DOHH2 (cell line): ENCODE results near the gene ZNRD2.
A peak's percentile ranks its signal among the peaks of the same experiment; 100 is the strongest.

Experiments
- H3F3A ChIP-seq: fragments of 200-600 bp; sonication (generic), shearing (Covaris generic); 2 replicates; pipeline ENCODE4 v1.6.0; 2016; ENCODE audit warnings: antibody characterized with exemption, mild to moderate bottlenecking; ENCODE audit not compliant: control insufficient read depth, insufficient read depth
- H3K27ac ChIP-seq: fragments of 200-600 bp; sonication (generic); 2 replicates; pipeline ENCODE4 v1.5.1; 2014; ENCODE audit warnings: low read depth, mild to moderate bottlenecking, low read length, moderate library complexity
- H3K27me3 ChIP-seq: fragments of 200-600 bp; sonication (generic); 2 replicates; pipeline ENCODE4 v1.6.1; 2014; ENCODE audit warnings: mild to moderate bottlenecking, low read length, mixed read lengths; ENCODE audit not compliant: control insufficient read depth
- H3K36me3 ChIP-seq: fragments of 200-600 bp; sonication (generic); 2 replicates; pipeline ENCODE4 v1.6.1; 2014; ENCODE audit warnings: mild to moderate bottlenecking, low read length, moderate library complexity, mixed read lengths; ENCODE audit not compliant: control insufficient read depth
- H3K4me1 ChIP-seq: fragments of 200-600 bp; sonication (generic); 2 replicates; pipeline ENCODE4 v1.6.1; 2014; ENCODE audit warnings: mild to moderate bottlenecking, low read length, mixed read lengths; ENCODE audit not compliant: control insufficient read depth
- H3K4me2 ChIP-seq: fragments of 200-600 bp; sonication (generic); 2 replicates; pipeline ENCODE4 v1.6.0; 2014; ENCODE audit warnings: mild to moderate bottlenecking, low read length, moderate library complexity
- H3K4me3 ChIP-seq: fragments of 200-600 bp; sonication (generic); 2 replicates; pipeline ENCODE4 v1.5.1; 2014; ENCODE audit warnings: mild to moderate bottlenecking, low read length, mixed read lengths
- H3K79me2 ChIP-seq: fragments of 200-600 bp; sonication (generic); 2 replicates; pipeline ENCODE4 v1.6.1; 2014; ENCODE audit warnings: mild to moderate bottlenecking, low read length, mixed read lengths; ENCODE audit not compliant: control insufficient read depth
- H3K9me2 ChIP-seq: fragments of 200-600 bp; sonication (generic); replicated peaks from 2 replicates; pipeline ENCODE4 v1.6.1; 2014; ENCODE audit warnings: mild to moderate bottlenecking, low read length, mixed read lengths; ENCODE audit not compliant: control insufficient read depth
- H3K9me3 ChIP-seq: fragments of 200-600 bp; sonication (generic); 2 replicates; pipeline ENCODE4 v1.6.1; 2014; ENCODE audit warnings: antibody characterized with exemption, low read length, mixed read lengths; ENCODE audit not compliant: control insufficient read depth, insufficient read depth
- H4K20me1 ChIP-seq: fragments of 200-600 bp; sonication (generic); 2 replicates; pipeline ENCODE4 v1.6.0; 2014; ENCODE audit warnings: low read depth, mild to moderate bottlenecking, antibody characterized with exemption, low read length, moderate library complexity; ENCODE audit not compliant: control insufficient read depth, insufficient read depth
- EZH2phosphoT487 ChIP-seq: fragments of 200-600 bp; sonication (generic); IDR thresholded peaks from 2 replicates; pipeline ENCODE4 v1.6.1; 2017; ENCODE audit warnings: borderline replicate concordance, mild to moderate bottlenecking, antibody characterized with exemption, low read length, moderate library complexity, mixed read lengths
- TF ChIP-seq, protein P1 (sequence below): fragments of 200-600 bp; sonication (generic); IDR thresholded peaks from one replicate; pipeline ENCODE4 v1.5.1; 2014; ENCODE audit warnings: antibody characterized with exemption, mild to moderate bottlenecking, low read depth, low read length; ENCODE audit not compliant: poor library complexity, severe bottlenecking

ZNRD2 gene

DNA sequence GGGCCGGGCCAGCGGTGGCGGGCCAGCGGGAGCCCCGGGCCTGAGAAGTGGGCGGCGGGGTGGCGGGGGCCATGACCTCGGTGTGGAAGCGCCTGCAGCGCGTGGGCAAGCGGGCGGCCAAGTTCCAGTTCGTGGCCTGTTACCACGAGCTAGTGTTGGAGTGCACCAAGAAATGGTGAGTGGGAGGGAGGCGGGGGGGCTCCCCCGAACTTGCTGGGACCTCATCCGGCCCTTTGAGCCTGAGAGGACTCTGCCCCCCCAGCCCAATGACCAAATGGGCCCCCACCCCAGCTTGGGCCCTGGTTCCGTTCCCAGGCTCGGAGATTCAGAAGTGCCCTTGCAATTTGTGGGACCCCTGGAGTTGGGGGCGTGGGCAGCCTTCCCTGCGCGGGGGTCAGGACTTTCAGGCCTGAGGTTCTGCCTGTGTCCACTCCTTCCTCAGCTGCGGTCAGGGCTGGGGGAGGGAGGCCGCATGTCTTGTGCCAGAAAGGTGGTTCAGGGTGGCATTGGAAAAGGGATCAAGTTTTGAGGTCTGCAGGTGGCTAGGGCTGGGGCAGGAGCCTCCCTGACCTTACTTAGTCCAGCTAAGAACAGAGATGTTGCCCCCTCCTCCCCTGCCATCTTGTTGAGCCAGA is 6.1 kb downstream of the ZNRD2 start:
- peak overlapping the region; percentile 87 for H3K4me2 ChIP-seq
- H3K36me3 ChIP-seq, result peaks cover 18% of the 10 kb centered on the region
- H3F3A ChIP-seq, result peaks cover 20% of the 10 kb centered on the region
- peak overlapping the region; percentile 35 for H3K27ac ChIP-seq
- no peaks in the 10 kb centered on the region for H3K9me2 ChIP-seq
- peaks cover 32% of the 10 kb centered on the region for H3K79me2 ChIP-seq
- TF ChIP-seq EZH2phosphoT487, result no peak
- peak overlapping the region; percentile 86 for H3K4me3 ChIP-seq
- H4K20me1 ChIP-seq, result 0 out of 2 replicates have a peak, but pooled peaks cover 2% of the 10 kb centered on the region
- peaks cover 51% of the 10 kb centered on the region for H3K4me1 ChIP-seq
- no peaks in the 10 kb centered on the region for H3K9me3 ChIP-seq
- H3K27me3 ChIP-seq, result no peaks in the 10 kb centered on the region

DNA sequence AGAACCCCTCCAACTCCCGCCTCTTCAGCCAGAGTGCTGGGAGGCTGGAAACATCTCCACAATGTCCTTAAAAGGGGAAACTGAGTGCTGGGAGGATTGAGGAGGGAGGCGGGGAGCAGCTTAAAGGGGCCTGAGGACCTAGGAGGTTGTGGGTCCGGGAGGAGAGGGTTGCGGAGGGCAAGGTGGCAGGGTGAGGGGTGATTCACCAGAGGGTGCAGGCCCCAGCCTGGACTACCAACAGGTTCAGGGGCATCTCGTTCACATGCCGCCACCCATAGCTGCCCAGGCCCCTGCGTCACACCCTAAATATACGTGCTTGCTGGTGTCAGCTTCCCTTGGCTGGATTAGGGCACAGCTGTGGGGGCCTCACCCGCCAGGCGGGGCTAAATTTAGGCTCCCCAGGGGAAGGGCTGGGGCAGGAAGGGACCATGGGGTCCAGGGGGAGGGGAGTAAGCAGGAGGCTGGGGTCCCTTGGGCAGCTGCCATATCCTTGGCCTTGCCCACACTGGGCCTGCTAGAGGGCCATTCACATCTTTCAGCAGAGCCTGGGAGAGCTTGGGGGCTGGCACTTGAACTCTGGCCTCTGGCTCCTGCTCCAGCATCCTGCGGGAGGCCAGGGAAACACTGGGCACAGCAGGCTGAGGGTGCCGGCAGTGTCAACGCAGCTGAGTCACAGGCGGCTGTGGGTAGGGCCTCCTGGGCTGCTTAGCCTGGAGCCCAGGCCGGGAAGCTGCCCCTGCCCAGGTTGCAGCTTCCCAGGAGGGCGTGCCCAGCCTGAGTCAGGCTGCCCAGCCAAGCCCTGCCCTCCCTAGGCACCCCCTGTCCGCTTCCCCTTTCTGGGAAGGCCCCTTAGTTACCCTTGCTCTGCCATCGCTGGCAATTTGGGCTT is 6.8 kb downstream of the ZNRD2 start:
- H4K20me1 ChIP-seq, result no peaks in the 10 kb centered on the region
- peaks cover 24% of the 10 kb centered on the region for H3K79me2 ChIP-seq
- H3K9me3 ChIP-seq, result no peaks in the 10 kb centered on the region
- H3K4me2 ChIP-seq, result peak overlapping the region; percentile 87
- H3K4me1 ChIP-seq, result peaks cover 44% of the 10 kb centered on the region
- no peak for TF ChIP-seq EZH2phosphoT487
- TF ChIP-seq, protein P1, sequence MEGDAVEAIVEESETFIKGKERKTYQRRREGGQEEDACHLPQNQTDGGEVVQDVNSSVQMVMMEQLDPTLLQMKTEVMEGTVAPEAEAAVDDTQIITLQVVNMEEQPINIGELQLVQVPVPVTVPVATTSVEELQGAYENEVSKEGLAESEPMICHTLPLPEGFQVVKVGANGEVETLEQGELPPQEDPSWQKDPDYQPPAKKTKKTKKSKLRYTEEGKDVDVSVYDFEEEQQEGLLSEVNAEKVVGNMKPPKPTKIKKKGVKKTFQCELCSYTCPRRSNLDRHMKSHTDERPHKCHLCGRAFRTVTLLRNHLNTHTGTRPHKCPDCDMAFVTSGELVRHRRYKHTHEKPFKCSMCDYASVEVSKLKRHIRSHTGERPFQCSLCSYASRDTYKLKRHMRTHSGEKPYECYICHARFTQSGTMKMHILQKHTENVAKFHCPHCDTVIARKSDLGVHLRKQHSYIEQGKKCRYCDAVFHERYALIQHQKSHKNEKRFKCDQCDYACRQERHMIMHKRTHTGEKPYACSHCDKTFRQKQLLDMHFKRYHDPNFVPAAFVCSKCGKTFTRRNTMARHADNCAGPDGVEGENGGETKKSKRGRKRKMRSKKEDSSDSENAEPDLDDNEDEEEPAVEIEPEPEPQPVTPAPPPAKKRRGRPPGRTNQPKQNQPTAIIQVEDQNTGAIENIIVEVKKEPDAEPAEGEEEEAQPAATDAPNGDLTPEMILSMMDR, result no peak
- H3K27ac ChIP-seq, result no peak overlapping the region
- H3K36me3 ChIP-seq, result peaks cover 13% of the 10 kb centered on the region
- H3F3A ChIP-seq, result peaks cover 15% of the 10 kb centered on the region
- peak overlapping the region; percentile 86 for H3K4me3 ChIP-seq
- H3K27me3 ChIP-seq, result no peaks in the 10 kb centered on the region
- no peaks in the 10 kb centered on the region for H3K9me2 ChIP-seq

DNA sequence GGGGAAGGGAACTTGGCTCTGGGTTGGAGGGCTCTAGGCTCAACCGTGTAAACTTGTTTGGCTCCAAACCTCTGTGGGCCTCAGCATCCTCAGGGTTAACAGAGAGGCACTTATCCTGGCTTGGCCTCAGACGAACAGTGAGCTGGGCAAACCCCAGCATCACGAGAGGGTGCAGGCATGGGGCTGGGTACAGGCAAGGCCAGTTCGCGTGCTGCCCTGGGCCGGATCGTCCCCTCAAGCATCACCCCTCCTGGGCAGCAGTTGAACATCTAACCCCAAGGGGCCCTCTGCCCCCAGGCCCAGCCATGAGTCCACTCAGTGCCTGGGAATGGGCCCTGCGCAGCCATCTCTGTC is 7.5 kb downstream of the ZNRD2 start:
- Histone ChIP-seq H4K20me1 (no peaks in the 10 kb centered on the region), H3K36me3 (peaks cover 13% of the 10 kb centered on the region), H3K4me3 (peak overlapping the region; percentile 86; the same call in 1 of the 2 replicates), H3K27me3 (no peaks in the 10 kb centered on the region), H3K4me2 (peak overlapping the region; percentile 87), H3K9me3 (no peaks in the 10 kb centered on the region), H3K9me2 (no peaks in the 10 kb centered on the region), H3F3A (peaks cover 15% of the 10 kb centered on the region), H3K4me1 (peaks cover 42% of the 10 kb centered on the region), H3K27ac (no peak overlapping the region), H3K79me2 (peaks cover 22% of the 10 kb centered on the region)
- TF ChIP-seq, protein P1, result no peak
- no peak for TF ChIP-seq EZH2phosphoT487

DNA sequence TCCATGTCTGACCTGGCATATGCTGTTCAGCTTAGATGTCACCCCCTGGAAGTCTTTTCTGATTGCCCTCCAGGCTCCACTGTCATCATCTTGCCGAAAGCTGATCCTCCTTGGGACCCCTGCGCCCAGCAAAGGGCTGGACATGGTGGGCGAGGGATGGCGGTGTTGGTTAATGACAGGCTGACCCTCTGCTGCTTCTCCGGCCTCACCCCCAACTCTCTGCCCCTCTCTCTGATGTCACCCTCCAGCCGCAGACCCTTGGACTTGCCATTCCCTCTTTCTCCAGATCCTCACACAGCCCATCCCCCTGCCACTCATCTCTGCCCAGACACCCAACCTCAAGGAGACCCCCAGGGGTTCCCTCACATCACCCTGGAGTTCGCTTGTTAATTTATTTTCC is 7.9 kb downstream of the ZNRD2 start:
- H3K4me2 ChIP-seq, result no peak overlapping the region
- peaks cover 11% of the 10 kb centered on the region for H3K36me3 ChIP-seq
- TF ChIP-seq, protein P1, result no peak
- TF ChIP-seq EZH2phosphoT487, result no peak
- no peaks in the 10 kb centered on the region for H3K27me3 ChIP-seq
- peaks cover 39% of the 10 kb centered on the region for H3K4me1 ChIP-seq
- no peaks in the 10 kb centered on the region for H4K20me1 ChIP-seq
- no peaks in the 10 kb centered on the region for H3K9me3 ChIP-seq
- peaks cover 15% of the 10 kb centered on the region for H3F3A ChIP-seq
- H3K27ac ChIP-seq, result no peak overlapping the region
- H3K9me2 ChIP-seq, result no peaks in the 10 kb centered on the region
- no peak overlapping the region for H3K4me3 ChIP-seq
- peaks cover 18% of the 10 kb centered on the region for H3K79me2 ChIP-seq
